Gastroesophageal sphincter (tissue), 3 donors: ENCODE measurements around the gene PRR35.

Experiments
- CTCF ChIP-seq, 4 experiments: fragments of 200-600 bp in 2 of 4; fragments of 450-650 bp in 2 of 4; sonication (generic) in 1 of 4; IDR thresholded peaks; one replicate each; pipeline ENCODE4 v1.5.1; 2017 to 2019; ENCODE audit warnings: antibody characterized with exemption in 4 of 4, mild to moderate bottlenecking in 2 of 4, moderate library complexity in 2 of 4
- POLR2A ChIP-seq, 2 donors: fragments of 450-650 bp; IDR thresholded peaks; one replicate each; pipeline ENCODE4 v1.6.1; 2017; ENCODE audit warnings: antibody characterized with exemption in 2 of 2, mild to moderate bottlenecking in 2 of 2, moderate library complexity in 1 of 2
- POLR2AphosphoS5 ChIP-seq: sonication (generic); formaldehyde crosslinking; IDR thresholded peaks from one replicate; pipeline ENCODE4 v1.6.1; 2017; ENCODE audit warnings: antibody characterized with exemption

GRCh38 chr16:608019-608418 lies 47.8 kb downstream of the PRR35 start:
- no peak for TF ChIP-seq CTCF (IDR thresholded peaks at IDR 0.05)
- TF ChIP-seq POLR2A (IDR thresholded peaks at IDR 0.05), result no peak
- no peak for TF ChIP-seq POLR2AphosphoS5
